Measurements from ENCODE around the gene PTK7.

GRCh38 chr6:43193929-43194328 is 117.8 kb downstream of the PTK7 start:
- TF ChIP-seq CTCF (IDR thresholded peaks at IDR 0.05; ENCODE audit: insufficient read depth, low read length, poor library complexity, severe bottlenecking) (no peak), EZH2phosphoT487 (conservative IDR thresholded peaks at IDR 0.05; ENCODE audit: low read length) (no peak)

Measured in SU-DHL-6 (cell line).